Ishikawa (cell line): ENCODE measurements around the gene DNAH6.

Source experiments
- CEBPB ChIP-seq: IDR thresholded peaks from 2 replicates; pipeline ENCODE4 v1.6.1; 2012
- CREB1 ChIP-seq: IDR thresholded peaks from 2 replicates; pipeline ENCODE4 v1.6.1; 2012; ENCODE audit warnings: low read depth
- EGR1 ChIP-seq: IDR thresholded peaks from 2 replicates; pipeline ENCODE4 v1.6.1; 2012
- EP300 ChIP-seq: IDR thresholded peaks from 2 replicates; pipeline ENCODE4 v1.6.1; 2012; ENCODE audit warnings: borderline replicate concordance
- FOXM1 ChIP-seq: IDR thresholded peaks from 2 replicates; pipeline ENCODE4 v1.6.1; 2012; ENCODE audit warnings: low read depth, borderline replicate concordance
- MAX ChIP-seq: IDR thresholded peaks from 2 replicates; pipeline ENCODE4 v1.6.1; 2012
- NFIC ChIP-seq: IDR thresholded peaks from 2 replicates; pipeline ENCODE4 v1.6.1; 2012
- RAD21 ChIP-seq: IDR thresholded peaks from 2 replicates; pipeline ENCODE4 v1.6.1; 2012; ENCODE audit warnings: low read depth
- TAF1 ChIP-seq: IDR thresholded peaks from 2 replicates; pipeline ENCODE4 v1.6.1; 2012; ENCODE audit warnings: low read depth, mild to moderate bottlenecking
- TCF12 ChIP-seq: IDR thresholded peaks from 2 replicates; pipeline ENCODE4 v1.6.1; 2012; ENCODE audit warnings: low read depth
- TEAD4 ChIP-seq: IDR thresholded peaks from 2 replicates; pipeline ENCODE4 v1.6.1; 2012
- USF1 ChIP-seq: IDR thresholded peaks from 2 replicates; pipeline ENCODE4 v1.6.1; 2012
- YY1 ChIP-seq: IDR thresholded peaks from 2 replicates; pipeline ENCODE4 v1.6.1; 2012; ENCODE audit warnings: low read depth
- ZBTB7A ChIP-seq: IDR thresholded peaks from 2 replicates; pipeline ENCODE4 v1.6.1; 2012; ENCODE audit warnings: low read depth
- TF ChIP-seq, protein P1 (sequence below): IDR thresholded peaks from 2 replicates; pipeline ENCODE4 v1.6.1; 2012; ENCODE audit warnings: low read depth, mild to moderate bottlenecking

DNAH6 gene

GRCh38 chr2:84781942-84782716, 265.8 kb downstream of the DNAH6 start:
- TF ChIP-seq EP300 (no peak), CEBPB (no peak), NFIC (no peak), ZBTB7A (no peak), TEAD4 (no peak), TCF12 (no peak), RAD21 (no peak)
- TF ChIP-seq, protein P1, sequence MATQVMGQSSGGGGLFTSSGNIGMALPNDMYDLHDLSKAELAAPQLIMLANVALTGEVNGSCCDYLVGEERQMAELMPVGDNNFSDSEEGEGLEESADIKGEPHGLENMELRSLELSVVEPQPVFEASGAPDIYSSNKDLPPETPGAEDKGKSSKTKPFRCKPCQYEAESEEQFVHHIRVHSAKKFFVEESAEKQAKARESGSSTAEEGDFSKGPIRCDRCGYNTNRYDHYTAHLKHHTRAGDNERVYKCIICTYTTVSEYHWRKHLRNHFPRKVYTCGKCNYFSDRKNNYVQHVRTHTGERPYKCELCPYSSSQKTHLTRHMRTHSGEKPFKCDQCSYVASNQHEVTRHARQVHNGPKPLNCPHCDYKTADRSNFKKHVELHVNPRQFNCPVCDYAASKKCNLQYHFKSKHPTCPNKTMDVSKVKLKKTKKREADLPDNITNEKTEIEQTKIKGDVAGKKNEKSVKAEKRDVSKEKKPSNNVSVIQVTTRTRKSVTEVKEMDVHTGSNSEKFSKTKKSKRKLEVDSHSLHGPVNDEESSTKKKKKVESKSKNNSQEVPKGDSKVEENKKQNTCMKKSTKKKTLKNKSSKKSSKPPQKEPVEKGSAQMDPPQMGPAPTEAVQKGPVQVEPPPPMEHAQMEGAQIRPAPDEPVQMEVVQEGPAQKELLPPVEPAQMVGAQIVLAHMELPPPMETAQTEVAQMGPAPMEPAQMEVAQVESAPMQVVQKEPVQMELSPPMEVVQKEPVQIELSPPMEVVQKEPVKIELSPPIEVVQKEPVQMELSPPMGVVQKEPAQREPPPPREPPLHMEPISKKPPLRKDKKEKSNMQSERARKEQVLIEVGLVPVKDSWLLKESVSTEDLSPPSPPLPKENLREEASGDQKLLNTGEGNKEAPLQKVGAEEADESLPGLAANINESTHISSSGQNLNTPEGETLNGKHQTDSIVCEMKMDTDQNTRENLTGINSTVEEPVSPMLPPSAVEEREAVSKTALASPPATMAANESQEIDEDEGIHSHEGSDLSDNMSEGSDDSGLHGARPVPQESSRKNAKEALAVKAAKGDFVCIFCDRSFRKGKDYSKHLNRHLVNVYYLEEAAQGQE: no peak

DNA sequence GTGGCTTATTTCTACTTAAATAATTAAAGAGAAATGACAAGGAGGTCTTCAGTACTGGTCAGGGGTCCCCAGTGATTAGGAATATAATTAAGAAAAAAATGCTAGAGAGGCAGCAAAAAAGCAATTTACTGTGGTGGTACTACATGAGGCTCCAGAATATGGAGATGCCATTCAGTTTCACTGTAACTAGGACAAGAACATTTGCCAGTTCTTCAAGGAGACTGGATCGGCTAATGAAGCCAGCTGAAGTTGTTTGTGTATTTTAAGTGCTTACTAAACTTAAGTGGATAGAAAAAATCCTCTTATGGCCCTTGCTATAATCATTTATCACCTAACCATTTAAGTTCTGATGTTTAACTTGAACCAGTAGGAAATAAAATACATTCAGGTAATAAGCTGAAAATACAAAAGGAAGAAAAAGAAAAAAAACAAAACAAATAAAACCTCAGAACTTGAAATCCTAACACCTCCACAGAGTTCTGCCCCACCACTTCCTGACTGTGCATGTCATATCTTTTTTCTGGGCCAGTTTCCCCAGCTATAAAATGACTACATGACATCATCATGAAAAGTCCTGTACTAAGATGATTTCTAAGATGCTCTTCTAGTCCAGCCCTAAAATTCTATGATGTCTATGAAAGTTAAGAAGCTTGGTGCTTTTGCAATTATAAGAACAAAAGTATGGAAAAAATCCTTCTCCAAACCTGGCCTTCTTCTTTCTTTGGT, 266.6 kb downstream of the DNAH6 start:
- TF ChIP-seq, protein P1: no peak
- no peak for TF ChIP-seq YY1

- TF ChIP-seq EGR1 (no peak), EP300 (no peak), TAF1 (no peak), CREB1 (no peak), MAX (no peak), USF1 (no peak), TCF12 (no peak), ZBTB7A (no peak), RAD21 (no peak), NFIC (no peak), CEBPB (no peak), TEAD4 (no peak), YY1 (no peak), FOXM1 (no peak)
- TF ChIP-seq, protein P1: no peak
Observed at GRCh38 chr2:84785950-84786349, 269.7 kb downstream of the DNAH6 start.

GRCh38 chr2:84786601-84787000, 270.3 kb downstream of the DNAH6 start:
- TF ChIP-seq TAF1 (no peak), TCF12 (no peak), EP300 (no peak)

DNA sequence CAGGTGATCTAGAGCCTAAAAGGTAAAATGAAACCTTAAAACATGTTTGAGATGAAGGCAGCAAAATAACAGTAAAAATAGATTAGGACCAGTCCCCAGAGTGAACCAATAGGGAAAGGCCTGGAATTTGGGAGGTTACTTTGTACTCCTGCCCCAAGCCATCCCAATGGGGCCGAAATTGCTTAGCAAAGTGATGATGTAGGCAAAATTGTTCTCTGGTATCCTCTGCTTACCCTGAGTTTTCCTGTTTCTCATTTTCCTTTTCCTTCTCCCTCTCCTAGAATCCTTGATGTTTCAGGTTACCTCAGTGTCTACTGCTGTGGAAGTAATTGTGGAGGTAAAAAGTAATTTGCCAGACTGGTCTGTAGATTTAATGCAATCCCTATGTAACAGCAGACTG, 271.7 kb downstream of the DNAH6 start:
- TF ChIP-seq USF1: no peak
- TF ChIP-seq, protein P1: no peak
- no peak for TF ChIP-seq EGR1
- TF ChIP-seq MAX: no peak
- TF ChIP-seq YY1: no peak
- no peak for TF ChIP-seq RAD21
- no peak for TF ChIP-seq TCF12
- no peak for TF ChIP-seq ZBTB7A
- TF ChIP-seq TAF1: no peak
- TF ChIP-seq TEAD4: no peak
- no peak for TF ChIP-seq CREB1
- TF ChIP-seq NFIC: no peak
- TF ChIP-seq FOXM1: no peak
